GM19099 (cell line): ENCODE measurements around the gene SGCA.

Source experiments
- POLR2A ChIP-seq: IDR thresholded peaks from 3 replicates; pipeline ENCODE4 v1.6.1; 2011; ENCODE audit warnings: low read depth; ENCODE audit not compliant: insufficient read length; ENCODE audit errors: extremely low read depth

The SGCA gene

DNA sequence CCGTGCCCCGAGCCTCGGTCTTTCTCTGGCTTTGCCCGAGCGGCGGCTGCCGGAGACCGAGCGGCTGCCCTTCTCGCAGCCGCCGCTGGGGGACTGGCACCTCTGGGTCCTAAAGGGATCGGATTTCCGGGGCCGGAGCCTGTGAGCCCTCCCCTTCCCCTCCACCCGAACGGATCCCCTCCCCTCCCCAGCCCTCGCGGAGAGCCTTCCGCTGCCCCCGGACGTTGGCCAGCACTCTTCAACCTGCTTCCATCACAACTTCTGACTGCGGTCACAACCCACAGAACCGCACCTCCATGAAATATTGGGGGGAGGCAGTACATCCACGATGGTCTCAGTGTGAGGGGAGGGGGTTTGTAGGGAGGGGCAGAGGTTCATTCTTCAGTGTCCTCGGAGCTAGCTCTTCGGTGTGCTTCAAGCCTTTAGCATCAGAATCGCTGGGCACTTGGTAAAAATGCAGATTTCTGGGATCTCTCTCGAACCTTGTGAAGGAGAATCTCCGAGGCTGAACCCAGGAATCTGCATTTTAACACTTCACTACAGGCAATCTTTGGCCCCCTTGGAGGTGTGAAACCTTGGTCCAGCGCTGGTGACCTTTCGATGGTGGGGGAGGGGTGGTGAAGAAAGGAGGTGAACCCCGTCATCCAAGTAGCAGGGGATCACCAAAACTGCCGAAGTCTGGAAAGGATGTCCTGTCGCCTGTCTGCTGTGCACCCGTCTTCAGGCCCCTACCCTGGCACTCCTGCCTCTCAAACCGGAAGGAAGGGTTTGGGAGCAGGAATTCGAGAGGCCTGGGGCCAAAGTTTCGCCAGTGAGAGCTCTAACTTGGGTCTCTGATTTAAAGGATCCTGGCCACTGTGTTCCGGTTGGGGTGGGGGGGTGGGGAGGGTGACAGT, 14.5 kb upstream of the SGCA start:
- peak; percentile 44 for TF ChIP-seq POLR2A

DNA sequence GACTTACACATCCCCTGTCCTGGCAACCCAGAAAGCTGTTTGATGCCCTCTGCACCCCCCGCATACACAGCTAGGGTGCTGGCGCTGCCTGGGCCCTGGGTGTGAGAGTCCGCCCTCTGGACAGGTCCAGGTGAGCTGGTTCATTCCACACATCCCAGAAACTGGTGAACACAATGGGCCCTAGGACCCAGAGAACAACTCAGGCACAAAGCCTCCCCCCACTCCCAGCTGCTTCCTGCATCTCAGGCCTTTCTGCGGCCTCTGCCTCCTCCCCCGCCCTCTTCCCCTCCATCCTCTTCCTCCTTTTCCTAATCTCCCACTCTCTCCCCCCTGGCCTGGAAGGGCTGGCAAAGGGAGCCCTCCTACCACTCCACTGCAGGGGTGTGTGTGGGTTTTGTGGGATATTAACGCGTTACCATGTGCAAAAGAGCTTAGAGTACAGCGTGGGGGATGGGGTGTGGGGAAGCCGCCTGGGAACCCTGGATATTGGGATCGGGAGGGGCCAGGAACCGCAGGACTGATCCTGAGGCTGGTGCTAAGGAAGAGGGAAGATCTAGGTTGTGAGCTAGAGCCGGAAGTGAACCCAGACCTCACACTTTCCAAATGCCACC, 13.8 kb upstream of the SGCA start:
- TF ChIP-seq POLR2A, result no peak

DNA sequence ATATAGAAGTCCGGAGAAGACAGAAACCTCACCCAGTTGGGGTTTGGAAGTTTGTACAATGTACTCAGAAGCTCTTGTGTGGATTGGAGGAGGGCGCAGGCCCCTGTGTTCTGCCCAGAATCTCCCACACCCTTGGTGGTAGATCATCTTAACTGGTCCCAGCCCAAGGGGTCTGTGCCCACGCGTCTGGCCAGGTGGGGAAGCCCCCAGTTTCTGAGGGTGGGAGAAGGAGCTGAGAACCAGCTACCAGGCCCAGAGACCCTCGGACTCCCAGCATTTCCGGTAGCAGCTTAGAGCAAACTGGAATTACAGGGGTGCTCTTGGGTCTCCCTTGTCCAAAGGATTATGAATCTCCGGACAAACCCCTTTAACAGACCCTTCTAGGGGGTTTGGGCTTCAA, 13.1 kb upstream of the SGCA start:
- TF ChIP-seq POLR2A, result no peak

DNA sequence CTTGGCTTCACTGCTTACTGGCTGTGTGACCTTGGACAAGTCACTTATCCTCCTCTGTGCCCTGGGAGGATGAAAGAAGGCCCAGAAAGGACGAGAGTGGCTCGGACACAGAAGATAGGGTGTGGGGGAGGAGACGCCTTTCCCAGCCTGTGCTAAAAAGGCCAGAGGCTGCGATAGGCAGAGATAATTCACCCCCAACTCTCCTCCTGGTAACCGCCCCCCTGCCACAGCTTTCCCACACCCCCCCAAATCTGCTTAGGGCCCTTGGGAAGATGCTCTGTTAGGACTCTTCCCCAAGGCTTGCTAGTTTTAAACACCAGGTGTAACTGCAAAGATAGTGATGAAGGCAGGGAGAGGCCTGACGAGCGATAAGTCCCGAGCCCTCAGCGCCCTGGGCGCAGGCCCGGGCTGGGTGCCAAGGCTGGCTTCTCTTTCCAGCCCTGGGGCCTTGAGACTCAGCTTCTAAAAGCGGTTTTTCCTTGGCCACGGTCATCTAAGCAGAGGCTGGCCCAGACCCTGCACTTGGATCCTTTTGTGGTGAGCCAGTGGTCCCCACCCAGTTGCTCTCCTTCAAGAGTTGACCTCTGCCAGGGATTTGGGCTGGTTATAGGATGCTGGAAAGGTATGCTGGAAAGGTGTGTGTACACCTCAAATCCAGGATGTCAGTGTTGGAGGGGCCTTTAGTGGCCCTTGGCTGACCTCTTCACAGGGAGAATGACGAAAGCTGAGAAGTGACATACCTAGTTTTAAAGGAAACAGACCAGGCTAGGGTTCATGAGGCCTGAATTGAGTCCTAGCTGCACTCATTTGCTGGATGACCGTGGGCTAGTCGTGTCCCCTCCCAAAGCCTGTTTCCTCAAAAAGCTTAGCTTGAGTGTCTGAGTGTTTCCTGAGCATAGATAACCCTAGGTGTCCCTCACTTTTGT, 11.9 kb upstream of the SGCA start:
- TF ChIP-seq POLR2A, result no peak

DNA sequence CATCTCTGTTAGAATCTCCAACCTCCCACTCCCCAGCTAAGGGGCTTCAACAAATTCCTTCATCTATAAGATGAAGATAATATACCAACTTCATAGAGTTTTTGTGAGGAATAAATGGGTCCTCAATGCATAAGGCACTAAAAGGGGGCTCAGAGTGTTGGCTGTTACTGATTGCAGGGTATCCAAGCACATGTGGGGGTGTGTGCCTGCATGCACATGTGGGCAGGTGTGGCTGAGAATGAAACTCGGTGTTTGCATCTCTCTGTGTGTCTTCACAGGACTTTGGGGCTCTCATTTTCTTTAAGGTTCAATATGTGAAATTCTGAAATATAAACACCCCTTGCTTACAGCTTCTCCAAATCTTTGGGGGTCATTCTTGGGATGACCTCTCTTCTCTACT, 11.2 kb upstream of the SGCA start:
- TF ChIP-seq POLR2A, result no peak

DNA sequence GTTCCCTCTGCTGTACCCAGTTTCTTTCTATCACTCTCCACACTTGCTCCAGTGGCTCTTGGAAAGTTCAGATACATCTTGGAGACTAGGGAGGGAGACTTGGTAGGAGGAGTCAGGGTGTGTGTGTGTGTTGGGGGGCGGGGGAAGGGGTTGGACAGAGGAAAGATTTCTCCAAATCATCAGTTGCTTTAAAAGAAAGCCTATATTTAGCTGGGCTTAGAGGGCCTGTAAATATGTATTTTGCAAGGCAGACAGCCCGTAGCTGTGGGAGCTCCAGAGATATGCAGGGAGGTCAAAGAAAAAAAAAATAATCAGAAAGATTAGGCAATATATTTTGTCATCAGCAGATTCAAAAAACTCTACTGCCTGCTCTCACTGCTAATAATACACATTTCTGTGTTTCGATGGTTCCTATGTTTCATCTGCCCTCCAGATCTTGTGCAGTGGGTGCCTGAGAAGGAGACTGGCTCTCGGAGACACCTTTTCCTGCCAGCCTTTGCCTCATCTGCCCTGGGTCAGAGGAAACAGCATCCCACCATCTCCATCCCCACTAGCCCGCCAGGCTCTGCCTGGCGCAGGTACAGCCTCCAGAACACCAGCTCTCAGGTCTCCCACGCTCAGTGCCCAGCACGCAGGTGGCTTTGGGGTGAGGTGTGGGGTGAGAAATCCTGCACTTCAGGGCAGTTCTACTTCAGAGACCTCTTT, 10.5 kb upstream of the SGCA start:
- no peak for TF ChIP-seq POLR2A

DNA sequence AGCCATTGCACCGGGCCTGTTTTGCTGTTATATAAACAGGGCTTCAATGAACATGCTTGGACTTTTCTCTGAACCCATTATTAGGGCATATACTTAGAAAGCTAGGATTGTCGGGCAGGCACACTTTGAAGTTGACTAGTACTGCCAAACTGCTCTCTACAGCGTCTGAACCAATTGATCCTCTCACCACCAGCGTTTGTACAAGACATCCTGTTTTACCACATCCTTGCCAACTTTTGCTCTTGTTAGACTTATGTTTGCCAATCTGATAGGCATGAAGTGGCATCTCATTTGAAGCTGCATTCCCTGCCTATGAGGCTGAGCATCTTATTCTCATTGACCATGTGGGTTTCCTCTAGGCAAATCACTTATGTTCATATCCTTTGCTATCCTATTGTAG, 7.9 kb upstream of the SGCA start:
- TF ChIP-seq POLR2A, result no peak

DNA sequence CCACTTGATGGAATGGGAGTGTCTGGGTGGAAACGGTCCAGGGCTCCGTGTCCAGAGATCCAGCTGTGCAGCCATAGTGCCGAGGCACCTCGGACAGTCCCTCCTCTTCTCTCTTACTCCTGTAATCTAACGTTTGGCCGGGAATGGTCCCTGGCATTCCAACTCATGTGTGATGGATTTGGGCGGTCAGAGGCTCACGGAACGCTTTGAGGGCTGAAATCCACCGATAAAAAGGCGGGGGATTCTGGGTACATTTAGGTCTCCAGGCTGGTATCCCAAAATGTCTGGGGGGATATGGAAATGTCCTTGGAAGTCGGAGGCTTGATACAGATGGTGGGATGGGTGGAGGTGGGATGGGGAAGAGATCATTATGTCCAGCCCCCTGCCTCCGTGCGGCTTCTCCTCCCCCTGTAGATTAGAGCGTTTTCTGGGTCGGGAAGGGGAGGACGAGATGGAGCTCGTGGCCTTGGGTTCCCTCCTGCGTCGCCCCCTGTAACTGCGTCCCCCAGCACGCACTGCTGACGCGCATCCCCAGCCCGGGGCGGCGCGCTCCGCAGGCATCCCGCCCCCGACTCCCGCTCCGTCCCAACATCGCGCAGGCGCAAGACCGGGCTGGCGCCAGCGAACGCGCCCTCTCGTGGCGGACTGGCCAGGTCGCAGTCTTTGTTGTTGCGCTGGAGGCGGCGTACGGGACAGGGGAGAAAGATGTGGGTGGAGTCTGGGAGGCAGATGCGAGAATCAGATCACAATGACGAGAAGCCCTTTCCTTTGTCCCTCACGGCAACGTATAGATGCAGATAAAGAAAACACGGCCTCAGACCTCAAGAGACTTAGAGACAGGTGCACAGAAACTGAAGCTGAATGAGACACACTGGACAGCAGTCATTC, 4.5 kb upstream of the SGCA start:
- peak; percentile 54 for TF ChIP-seq POLR2A

DNA sequence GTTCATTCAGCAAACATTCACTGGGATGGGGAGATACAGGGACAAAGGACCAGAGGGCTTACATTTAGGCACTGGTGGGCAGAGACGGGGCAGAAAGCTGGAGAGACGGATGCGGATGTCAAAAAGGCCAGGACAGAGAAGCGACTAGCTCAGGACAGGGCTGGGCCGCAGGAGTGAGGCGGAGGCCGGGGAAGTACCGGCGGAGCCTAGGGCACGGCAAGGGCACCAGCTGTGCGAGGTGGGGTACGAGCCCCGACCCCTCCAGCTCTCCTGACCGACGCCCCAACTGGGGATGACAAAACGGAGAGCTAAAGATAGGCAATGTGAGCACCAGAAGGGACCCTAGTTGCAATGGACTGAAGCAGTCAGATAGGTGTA, 3.9 kb upstream of the SGCA start:
- no peak for TF ChIP-seq POLR2A

DNA sequence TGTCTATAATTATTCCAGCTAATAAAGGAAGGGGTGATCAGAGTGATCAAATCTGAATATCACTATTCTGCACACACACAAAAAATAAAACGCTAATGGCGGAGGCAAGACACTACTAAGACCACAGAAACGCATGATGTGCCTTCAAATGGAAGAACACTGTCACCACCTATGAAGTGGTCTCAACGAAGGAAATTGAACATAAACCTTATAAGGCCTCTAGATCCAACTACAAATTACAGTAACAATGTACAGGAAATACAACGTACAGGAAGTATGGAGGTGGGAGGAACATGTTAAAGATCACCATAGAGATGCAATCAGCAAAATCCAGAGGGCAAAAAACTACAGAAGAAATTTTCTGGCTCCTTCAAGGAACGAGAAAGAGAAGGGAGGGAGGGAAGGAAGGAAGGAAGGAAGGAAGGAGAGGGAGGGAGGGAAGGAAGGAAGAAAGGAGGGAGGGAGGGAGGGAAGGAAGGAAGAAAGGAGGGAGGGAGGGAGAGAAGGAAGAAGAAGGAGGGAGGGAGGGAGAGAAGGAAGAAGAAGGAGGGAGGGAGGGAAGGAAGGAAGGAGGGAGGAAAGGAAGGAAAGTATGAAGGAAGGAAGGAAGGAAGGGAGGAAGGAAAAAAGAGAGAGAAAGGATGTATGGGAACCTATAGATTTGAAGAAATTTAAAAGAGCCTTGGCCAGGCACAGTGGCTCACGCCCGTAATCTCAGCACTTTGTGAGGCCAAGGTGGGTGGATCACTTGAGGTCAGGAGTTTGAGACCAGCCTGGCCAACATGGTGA, 3.1 kb upstream of the SGCA start:
- TF ChIP-seq POLR2A, result no peak

DNA sequence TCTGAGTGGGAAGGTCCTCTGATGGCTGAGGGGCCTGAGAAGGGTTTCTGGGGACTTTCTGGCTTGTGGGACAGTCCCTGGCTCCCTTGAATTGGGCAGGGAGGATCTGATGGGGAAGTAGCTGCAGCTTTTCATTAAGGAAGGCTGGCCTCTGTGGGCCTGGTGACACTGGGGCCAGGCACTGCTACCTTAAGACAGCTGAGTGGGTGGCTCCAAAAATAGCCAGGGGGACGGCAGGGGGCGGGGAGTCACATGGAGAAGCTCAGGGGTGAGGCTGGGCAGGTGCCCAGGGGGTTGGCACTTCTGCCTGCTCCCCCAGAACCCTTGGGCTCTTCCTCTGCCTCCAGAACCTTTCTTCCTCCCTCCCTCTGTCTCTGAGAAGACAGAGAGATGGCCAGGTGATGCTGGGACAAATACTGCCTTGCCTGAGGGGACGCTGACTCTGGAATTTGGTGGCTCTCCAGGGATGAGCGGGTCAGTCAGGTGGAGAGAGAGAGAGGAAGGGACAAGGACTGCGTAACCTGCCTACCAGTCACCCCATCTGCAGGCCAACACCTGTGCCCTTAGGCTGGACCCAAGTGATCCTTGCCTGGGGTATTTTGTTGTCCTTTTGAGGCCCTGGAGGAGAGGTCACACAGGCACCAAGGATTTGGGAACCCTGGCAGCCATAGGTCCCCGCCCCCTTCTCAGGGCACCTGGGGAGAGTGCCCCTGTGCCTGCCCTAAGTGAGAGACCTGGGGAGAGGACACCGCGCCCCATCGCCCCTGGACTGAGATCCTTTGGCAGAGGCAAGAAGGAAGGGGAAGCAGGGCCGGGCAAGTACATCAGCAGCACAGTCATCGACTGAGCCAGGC, 1.7 kb upstream of the SGCA start:
- TF ChIP-seq POLR2A, result no peak

DNA sequence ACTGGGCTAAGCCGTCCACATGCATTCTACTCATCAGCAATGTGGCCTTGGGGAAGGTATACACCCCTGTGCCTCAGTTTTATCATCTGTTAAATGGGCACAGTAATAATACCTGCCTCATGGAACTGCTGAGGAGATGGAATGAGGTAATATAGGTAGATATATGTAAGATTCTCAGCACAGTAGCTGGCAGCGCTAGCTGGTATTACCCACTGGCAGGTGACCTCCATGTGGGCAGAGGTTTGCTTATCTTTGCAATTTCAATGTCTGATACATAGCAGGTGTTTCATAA, 1.2 kb upstream of the SGCA start:
- no peak for TF ChIP-seq POLR2A
